Epithelial cell of esophagus (primary cell): ENCODE measurements around the gene CRYBG3.

Source experiments
- DNase-seq: peaks from one replicate; pipeline ENCODE4 v3.0.0; 2010; ENCODE audit warnings: low read depth
- H3K4me3 ChIP-seq: 2 replicates; pipeline ENCODE4 v1.5.1; 2011; ENCODE audit warnings: mild to moderate bottlenecking, low read length, control low read depth
- TF ChIP-seq, protein P1 (sequence below): IDR thresholded peaks from 2 replicates; pipeline ENCODE4 v1.5.1; 2011; ENCODE audit warnings: low read depth, mild to moderate bottlenecking, low read length, control low read depth, inconsistent platforms; ENCODE audit not compliant: insufficient read depth; ENCODE audit errors: missing control alignments

Gene CRYBG3

GRCh38 chr3:97950360-97950759 lies 128.5 kb downstream of the CRYBG3 start:
- TF ChIP-seq, protein P1, sequence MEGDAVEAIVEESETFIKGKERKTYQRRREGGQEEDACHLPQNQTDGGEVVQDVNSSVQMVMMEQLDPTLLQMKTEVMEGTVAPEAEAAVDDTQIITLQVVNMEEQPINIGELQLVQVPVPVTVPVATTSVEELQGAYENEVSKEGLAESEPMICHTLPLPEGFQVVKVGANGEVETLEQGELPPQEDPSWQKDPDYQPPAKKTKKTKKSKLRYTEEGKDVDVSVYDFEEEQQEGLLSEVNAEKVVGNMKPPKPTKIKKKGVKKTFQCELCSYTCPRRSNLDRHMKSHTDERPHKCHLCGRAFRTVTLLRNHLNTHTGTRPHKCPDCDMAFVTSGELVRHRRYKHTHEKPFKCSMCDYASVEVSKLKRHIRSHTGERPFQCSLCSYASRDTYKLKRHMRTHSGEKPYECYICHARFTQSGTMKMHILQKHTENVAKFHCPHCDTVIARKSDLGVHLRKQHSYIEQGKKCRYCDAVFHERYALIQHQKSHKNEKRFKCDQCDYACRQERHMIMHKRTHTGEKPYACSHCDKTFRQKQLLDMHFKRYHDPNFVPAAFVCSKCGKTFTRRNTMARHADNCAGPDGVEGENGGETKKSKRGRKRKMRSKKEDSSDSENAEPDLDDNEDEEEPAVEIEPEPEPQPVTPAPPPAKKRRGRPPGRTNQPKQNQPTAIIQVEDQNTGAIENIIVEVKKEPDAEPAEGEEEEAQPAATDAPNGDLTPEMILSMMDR: no peak
- H3K4me3 ChIP-seq: no peak overlapping the region
- no peak for DNase-seq

GRCh38 chr3:97952280-97952679 lies 130.5 kb downstream of the CRYBG3 start:
- H3K4me3 ChIP-seq: no peak overlapping the region
- TF ChIP-seq, protein P1: no peak
- peak; percentile 51 for DNase-seq

DNA sequence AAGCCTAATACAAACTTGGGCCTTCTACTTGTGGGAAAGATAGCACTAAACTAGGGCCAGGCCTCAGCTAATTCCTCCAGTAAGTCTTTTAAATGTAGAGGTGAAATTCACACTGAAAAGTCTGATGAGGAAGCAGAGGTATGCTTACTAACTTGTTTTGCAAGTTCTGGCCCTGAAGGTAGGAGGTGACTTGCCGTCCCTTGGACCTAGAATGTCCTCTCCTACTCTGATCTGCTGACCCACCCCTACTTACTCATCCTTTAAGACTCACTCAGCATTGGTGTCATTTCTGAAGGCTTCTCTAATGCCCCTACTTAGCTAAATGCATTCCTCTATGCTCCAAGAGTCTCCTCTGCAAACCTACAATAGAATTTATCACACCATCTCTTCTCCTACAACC lies 131.1 kb downstream of the CRYBG3 start:
- TF ChIP-seq, protein P1: no peak
- no peak overlapping the region for H3K4me3 ChIP-seq
- DNase-seq: peak; percentile 88

- TF ChIP-seq, protein P1: no peak
- no peak overlapping the region for H3K4me3 ChIP-seq
- no peak for DNase-seq
Measured at GRCh38 chr3:97954228-97954827, 132.5 kb downstream of the CRYBG3 start.

GRCh38 chr3:97956051-97956450 lies 134.2 kb downstream of the CRYBG3 start:
- TF ChIP-seq, protein P1: no peak
- H3K4me3 ChIP-seq: no peak overlapping the region
- DNase-seq: no peak

GRCh38 chr3:97957617-97958311 lies 136.0 kb downstream of the CRYBG3 start:
- TF ChIP-seq, protein P1: no peak
- no peak for DNase-seq
- H3K4me3 ChIP-seq: no peak overlapping the region

DNA sequence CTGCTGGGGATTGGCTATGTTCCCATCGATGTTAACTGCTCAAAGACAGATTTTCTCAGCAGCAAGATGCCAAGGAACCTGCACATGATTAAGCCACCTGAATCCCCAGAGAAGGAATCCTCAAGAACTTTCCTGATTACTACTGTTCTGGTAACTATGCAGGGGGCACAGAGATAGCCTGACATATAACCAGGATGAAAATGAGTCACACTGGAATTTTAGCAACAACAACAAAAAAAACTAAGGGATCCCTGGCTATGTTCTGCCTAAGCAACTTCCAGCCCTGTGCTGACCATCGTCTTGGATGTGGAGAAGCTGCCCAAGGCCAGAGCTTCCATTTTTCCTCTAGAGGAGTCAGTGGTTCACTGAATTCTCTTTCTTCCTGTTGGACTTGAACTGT lies 136.6 kb downstream of the CRYBG3 start:
- H3K4me3 ChIP-seq: no peak overlapping the region
- TF ChIP-seq, protein P1: no peak
- DNase-seq: no peak
